Urinary bladder (tissue), 2 donors: ENCODE results near the gene ATP5IF1. TPM values are rescaled to one million over a fixed set of nuclear protein-coding genes. Genes with fewer than 3 reads are reported as not detected.

Experiments used
- polyA plus RNA-seq: library from polyadenylated mRNA; stranded (reverse); fragments of 200-250 nt; gene quantifications from one replicate; pipeline ENCODE4 v1.2.3, GENCODE V29; 2013
- total RNA-seq: library from RNA; depleted of rRNA; stranded (reverse); fragments of >200 nt; gene quantifications from one replicate; pipeline ENCODE4 v1.2.3, GENCODE V29; 2014
- donor health status: healthy.

Gene ATP5IF1
- total and polyA plus RNA-seq, 2 donors = 44.6 to 239 TPM

Other genes with a start within 250 kb of the ATP5IF1 start
- 16.0 TPM for gene EYA3, start 147.5 kb upstream of the ATP5IF1 start, total RNA-seq
- 5.9 TPM for gene EYA3, start 147.5 kb upstream of the ATP5IF1 start, polyA plus RNA-seq
- 3.0 TPM for gene PTAFR, start 59.4 kb upstream of the ATP5IF1 start, total RNA-seq
- gene PTAFR, start 59.4 kb upstream of the ATP5IF1 start, polyA plus RNA-seq = 5.3 TPM
- gene DNAJC8, start 3.1 kb upstream of the ATP5IF1 start, total RNA-seq = 42.2 TPM
- 105 TPM for gene DNAJC8, start 3.1 kb upstream of the ATP5IF1 start, polyA plus RNA-seq
- 3.1 TPM for gene SESN2, start 23.4 kb downstream of the ATP5IF1 start, total RNA-seq
- gene SESN2, start 23.4 kb downstream of the ATP5IF1 start, polyA plus RNA-seq = 9.9 TPM
- 12.5 TPM for gene MED18, start 92.9 kb downstream of the ATP5IF1 start, total RNA-seq
- 13.6 TPM for gene MED18, start 92.9 kb downstream of the ATP5IF1 start, polyA plus RNA-seq
- 20.2 TPM for gene PHACTR4, start 133.6 kb downstream of the ATP5IF1 start, total RNA-seq
- 20.2 TPM for gene PHACTR4, start 133.6 kb downstream of the ATP5IF1 start, polyA plus RNA-seq